Stimulated activated CD4-positive, alpha-beta T cell treated with anti-CD3 and anti-CD28 coated beads, TNF-alpha, amount 100 ng/mL, for 24 hours (primary cell): ENCODE measurements around the gene ABCG1.

Source experiments
- DNase-seq, 3 experiments: peaks; one replicate each; pipeline ENCODE4 v3.0.0-alpha.2; 2020; ENCODE audit warnings: low read depth in 3 of 3

ABCG1 gene

DNA sequence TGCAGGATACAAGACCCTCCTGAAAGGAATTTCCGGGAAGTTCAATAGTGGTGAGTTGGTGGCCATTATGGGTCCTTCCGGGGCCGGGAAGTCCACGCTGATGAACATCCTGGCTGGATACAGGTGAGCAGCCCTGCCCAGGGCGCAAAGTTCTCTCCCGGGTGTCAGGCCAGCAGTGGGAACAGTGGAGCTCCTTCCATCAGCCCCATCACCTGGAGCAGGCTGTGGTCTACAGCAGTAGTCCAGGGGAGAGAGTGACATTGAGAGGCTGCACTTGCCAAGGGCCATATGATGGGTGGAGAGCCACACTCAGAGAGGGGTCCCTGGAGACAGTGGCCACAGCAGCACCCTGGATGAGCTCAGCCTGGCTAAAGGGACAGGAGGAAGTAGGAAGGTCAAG is 52.1 kb downstream of the ABCG1 start:
- no peak for DNase-seq

GRCh38 chr21:42272109-42272962 is 53.4 kb downstream of the ABCG1 start:
- no peak for DNase-seq

DNA sequence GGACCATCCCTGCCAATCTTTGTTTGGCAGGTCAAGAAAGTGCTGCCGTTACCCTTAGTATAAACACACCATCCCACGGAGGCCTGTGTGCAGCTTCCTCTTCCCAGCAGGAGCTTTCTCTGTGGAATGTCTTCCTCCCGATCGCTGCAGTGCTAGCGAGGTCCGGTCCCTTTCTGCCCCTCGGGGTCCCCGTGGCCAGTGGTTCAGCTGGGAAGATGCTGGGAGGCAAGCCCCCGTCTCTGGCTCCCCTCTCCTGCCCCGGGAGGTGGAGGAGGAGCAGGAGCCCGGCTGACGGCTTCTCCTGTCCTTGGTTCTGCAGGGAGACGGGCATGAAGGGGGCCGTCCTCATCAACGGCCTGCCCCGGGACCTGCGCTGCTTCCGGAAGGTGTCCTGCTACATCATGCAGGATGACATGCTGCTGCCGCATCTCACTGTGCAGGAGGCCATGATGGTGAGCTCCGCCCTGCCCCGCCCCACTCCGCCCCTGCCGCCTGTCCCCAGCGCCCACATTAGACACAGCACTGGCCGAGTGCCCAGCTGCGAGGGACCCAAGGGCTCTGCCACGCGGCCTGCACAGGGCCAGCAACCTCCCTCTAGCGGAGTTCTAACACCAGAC is 54.2 kb downstream of the ABCG1 start:
- DNase-seq: no peak

DNA sequence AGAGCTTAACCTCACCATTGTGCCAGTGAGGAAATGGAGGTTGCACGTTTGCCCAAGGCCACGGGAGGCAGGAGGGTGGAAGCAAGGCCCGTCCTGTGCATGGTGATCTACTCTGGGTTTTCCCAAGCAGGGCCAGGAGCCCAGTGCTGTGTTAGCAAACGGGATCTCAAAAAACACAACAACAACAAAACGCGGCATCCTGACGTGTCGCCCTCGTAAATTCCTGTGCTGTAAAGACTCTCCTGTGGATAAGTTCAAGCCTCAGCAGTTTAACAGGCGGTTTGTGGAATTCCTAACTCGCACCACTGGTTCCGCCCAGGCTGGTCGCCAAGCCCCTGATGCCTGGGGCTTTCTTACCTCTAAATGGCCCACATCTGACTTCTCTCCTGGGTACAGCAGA is 57.1 kb downstream of the ABCG1 start:
- no peak for DNase-seq

DNA sequence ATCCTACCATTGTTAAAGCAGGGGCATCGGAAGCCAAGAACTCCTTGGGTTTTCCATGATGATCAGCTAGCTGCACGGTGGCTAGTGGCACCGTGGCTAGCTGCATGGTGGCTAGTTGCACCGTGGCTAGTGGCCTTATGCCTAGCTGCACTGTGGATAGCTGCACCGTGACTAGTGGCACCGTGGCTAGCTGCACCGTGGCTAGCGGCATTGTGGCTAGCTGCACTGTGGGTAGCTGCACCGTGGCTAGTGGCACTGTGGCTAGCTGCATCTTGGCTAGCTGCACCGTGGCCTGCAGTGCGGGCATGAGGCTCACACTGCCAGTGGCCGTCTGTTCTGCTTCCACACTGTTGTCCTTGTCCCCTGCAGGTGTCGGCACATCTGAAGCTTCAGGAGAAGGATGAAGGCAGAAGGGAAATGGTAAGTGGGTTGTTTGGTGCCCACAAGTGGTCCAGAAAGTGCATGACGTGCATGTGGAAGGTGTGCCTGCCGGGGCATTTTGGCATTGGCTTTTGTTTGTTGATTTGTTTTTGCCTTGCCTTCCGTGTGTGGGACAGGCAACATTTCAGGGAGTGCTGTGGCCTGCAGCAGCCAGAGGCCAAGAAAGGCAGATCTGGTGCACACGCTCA is 57.7 kb downstream of the ABCG1 start:
- no peak for DNase-seq

DNA sequence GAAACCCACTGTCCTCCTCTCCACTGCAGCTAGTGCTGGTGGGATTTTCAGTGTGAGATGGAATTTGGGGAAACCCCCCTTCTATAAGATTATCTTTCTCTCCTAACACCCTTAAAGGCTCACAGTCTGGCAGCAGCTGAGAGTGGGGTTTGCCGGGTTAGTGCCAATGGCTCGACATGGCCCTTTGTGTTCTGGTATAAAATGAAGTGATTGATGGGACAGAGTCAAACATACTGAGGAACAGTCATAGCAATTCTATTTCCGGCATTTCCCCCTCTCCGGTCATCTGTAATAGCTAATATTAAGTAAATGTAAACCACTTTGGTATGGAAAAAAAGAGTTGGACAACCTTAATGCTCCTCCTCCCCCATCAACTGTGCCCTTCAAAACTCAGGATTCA is 58.7 kb downstream of the ABCG1 start:
- no peak for DNase-seq

- DNase-seq: no peak
Observed at GRCh38 chr21:42278451-42279149, 59.7 kb downstream of the ABCG1 start.

DNA sequence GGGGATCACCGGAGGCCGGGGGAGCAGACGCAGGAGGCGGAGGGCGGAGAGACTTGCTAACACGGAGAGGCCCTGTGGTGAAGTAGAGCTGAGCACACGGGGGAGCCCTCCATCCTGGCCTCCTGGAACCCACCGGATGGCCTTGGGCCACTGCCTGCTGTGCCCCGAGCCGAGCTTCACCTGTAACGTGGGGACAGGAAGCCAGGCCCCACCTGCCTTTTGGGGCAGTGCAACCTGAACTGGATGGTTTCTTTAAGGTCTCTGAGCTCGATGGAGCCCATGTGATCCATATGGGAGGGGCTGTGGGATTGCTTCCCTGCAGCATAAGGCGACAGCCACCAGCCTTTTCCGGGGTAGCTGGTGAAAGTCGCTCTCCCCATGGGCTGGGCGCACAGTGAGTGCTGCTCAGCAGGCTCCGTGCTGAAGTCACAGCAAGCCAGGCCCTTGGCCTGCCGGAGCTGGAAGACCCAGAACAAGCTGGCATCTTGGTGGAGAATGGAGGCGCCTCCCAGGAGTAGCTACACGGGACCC is 60.5 kb downstream of the ABCG1 start:
- DNase-seq: no peak

- no peak for DNase-seq
Observed at GRCh38 chr21:42279888-42280287, 60.9 kb downstream of the ABCG1 start.

GRCh38 chr21:42280356-42281180 is 61.6 kb downstream of the ABCG1 start:
- no peak for DNase-seq

GRCh38 chr21:42281181-42281680 is 62.3 kb downstream of the ABCG1 start:
- no peak for DNase-seq

DNA sequence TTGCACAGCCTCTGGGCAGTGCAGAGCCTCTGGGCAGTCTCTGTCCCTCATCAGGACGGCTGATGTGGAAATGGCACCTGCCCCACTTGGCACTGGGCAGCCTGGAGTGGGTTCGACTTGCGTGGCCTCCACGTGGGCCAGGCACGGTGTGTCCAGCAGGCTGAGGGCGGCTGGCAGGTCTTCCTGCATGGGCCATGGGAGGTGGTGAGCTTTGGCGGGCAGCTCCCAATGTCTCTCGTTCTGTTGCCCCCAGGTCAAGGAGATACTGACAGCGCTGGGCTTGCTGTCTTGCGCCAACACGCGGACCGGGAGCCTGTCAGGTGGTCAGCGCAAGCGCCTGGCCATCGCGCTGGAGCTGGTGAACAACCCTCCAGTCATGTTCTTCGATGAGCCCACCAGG is 63.1 kb downstream of the ABCG1 start:
- DNase-seq: no peak

- no peak for DNase-seq
Observed at GRCh38 chr21:42282715-42283114, 63.8 kb downstream of the ABCG1 start.

GRCh38 chr21:42285569-42286245 is 66.8 kb downstream of the ABCG1 start:
- DNase-seq: no peak

DNA sequence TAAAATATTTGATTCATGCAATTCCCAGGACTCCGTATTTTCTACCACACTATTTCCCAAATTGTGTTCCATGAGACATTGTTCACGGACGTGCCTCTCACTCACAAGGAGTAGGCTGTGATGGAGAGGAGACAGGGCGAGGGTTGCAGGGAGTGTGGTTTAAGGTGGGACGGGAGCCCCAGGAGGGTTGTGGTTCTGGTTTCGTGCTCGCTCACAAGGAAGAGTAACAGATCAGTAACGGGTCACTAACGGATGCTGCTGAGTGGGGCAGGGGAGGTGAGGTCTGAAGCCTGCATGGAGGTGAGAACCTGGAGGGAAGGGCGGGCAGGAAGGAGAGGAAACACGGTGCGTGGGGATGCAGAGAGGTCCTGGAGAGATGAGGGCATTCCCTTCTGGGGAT is 67.5 kb downstream of the ABCG1 start:
- no peak for DNase-seq

DNA sequence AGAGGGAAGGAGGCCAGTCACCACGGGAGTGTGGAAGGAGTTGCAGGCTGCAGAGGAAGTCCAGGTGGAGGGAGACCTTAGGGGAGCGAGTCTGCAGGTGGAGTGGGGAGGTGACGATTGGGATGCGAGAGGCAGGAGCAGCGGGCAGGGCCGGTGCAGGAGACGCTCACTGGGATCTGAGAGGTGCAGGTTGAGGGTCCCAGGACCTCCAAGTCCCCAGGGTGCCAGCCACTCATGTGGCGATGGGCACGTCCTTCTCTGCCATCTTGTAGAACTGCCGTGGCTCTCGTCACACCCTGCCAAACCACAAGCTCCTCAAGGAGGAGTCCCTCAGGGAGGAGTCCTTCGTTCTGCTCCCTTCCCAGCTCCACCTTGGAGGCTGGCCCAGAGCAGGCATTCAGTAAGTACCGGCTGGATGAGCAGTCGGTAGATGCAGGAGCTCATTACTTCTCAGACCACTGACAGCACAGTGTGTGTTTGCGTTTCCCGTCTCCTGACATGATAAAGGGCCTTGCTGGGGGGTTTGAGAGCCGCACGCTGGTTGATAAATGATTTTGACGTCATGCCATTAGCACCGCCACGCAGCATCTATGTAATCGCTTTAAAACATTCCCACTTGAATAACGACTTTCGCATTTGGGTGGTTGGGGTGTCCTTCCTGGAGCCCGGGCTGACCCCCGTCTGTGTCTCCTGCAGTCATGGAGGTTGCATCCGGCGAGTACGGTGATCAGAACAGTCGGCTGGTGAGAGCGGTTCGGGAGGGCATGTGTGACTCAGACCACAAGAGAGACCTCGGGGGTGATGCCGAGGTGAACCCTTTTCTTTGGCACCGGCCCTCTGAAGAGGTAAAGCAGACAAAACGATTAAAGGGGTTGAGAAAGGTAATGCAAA is 68.5 kb downstream of the ABCG1 start:
- no peak for DNase-seq

DNA sequence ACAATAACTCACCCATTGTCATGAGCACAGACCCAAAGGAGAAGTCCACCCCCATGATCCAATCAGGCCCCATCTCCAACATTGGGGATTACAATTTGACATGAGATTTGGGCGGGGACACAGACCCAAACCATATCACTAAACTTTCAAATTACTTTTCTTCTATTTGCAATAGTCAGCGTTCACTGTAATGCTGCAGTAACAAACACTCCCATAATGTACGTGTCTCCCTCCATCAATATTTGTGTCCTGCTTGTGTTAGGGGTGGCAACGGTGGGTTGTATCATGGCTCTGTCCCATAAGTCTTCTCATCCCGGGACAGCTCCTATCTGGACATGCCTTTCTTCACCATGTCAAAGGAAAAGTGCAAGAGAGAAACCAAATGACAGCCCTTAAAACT is 70.0 kb downstream of the ABCG1 start:
- DNase-seq: no peak

- no peak for DNase-seq
Observed at GRCh38 chr21:42289926-42290325, 71.0 kb downstream of the ABCG1 start.

GRCh38 chr21:42290505-42290904 is 71.6 kb downstream of the ABCG1 start:
- DNase-seq: no peak
